ENCODE results near the gene ACOX1. TPM values are rescaled to one million over a fixed set of nuclear protein-coding genes. Genes with fewer than 3 reads are reported as not detected.

Gene ACOX1
- total and polyA plus RNA-seq, 10 donors: 6.3 to 60.2 (median 41.6) TPM

DNA sequence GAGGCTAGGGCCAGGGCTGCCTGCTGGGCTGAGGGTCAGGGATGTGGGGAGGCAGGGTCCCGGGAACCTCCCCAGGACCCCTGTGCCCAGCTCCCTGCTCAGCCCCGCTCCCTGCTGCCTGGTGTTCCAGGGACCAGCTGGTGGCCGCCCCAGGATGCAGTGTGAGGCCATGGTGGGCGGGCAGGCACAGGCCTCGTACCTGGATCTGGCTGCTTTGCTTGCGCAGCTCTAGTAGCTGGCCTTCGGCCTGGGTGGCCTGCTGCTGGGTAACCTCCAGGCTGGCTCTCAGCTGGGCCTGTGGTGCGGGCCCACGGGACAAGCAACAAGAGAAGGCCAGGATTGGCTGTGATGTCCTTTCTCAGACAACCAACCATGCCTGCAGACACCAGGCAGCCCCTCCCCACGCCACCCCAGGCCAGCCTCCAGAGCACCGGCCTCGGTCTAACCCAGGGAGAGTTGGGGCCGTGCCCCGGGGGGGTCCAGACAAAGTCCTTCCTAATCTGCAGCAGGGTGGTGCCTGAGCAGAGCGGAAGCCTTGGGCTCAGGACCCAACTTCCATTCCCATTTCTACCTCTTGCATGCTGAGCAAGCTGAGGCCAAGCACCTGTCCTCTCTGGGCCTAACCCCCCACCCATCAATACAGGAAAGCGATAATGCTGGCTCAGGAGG lies 86.3 kb downstream of the ACOX1 start:
- peaks cover 0 to 50% (median 29%) of the 10 kb centered on the region in 6 donors for H3K36me3 ChIP-seq
- no peak overlapping the region for H3K27ac ChIP-seq
- peaks cover 14 to 53% (median 33%) of the 10 kb centered on the region in 6 donors for H3K4me1 ChIP-seq
- H3K4me3 ChIP-seq: no peak overlapping the region
- intact Hi-C loops (cut with DNase I; ENCODE audit: low total_unique reads): no loop called here
- 91 to 100% (median 96%) methylated on average over 8 to 16 of the region's 16 CpGs for WGBS, 5 donors
- DNase-seq: peak; percentile 71
- H3K9me3 ChIP-seq: no peaks in the 10 kb centered on the region
- TF ChIP-seq POLR2A (IDR thresholded peaks at IDR 0.05) (no peak), POLR2AphosphoS5 (IDR thresholded peaks at IDR 0.05) (peak in 1 of 3 donors; percentile 8)
- H3K27me3 ChIP-seq (replicated peaks in 1 of 7): no peaks in the 10 kb centered on the region

GRCh38 chr17:75891605-75892555 lies 87.1 kb downstream of the ACOX1 start:
- peak; percentile 71 for DNase-seq
- peaks cover 0 to 48% (median 29%) of the 10 kb centered on the region in 6 donors for H3K36me3 ChIP-seq
- H3K27me3 ChIP-seq (replicated peaks in 1 of 7): no peaks in the 10 kb centered on the region
- intact Hi-C loops (cut with DNase I; ENCODE audit: low total_unique reads): no loop called here
- no peak overlapping the region for H3K27ac ChIP-seq
- 86 to 90% (median 89%) methylated on average over 18 to 32 of the region's 32 CpGs for WGBS, 5 donors
- peak in 1 of 3 donors; percentile 47 for TF ChIP-seq POLR2AphosphoS5 (IDR thresholded peaks at IDR 0.05)
- TF ChIP-seq, protein P1, sequence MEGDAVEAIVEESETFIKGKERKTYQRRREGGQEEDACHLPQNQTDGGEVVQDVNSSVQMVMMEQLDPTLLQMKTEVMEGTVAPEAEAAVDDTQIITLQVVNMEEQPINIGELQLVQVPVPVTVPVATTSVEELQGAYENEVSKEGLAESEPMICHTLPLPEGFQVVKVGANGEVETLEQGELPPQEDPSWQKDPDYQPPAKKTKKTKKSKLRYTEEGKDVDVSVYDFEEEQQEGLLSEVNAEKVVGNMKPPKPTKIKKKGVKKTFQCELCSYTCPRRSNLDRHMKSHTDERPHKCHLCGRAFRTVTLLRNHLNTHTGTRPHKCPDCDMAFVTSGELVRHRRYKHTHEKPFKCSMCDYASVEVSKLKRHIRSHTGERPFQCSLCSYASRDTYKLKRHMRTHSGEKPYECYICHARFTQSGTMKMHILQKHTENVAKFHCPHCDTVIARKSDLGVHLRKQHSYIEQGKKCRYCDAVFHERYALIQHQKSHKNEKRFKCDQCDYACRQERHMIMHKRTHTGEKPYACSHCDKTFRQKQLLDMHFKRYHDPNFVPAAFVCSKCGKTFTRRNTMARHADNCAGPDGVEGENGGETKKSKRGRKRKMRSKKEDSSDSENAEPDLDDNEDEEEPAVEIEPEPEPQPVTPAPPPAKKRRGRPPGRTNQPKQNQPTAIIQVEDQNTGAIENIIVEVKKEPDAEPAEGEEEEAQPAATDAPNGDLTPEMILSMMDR (IDR thresholded peaks at IDR 0.05 in 8 of 11, conservative IDR thresholded peaks at IDR 0.05 in 3 of 11): no peak
- peaks cover 14 to 45% (median 27%) of the 10 kb centered on the region in 6 donors for H3K4me1 ChIP-seq
- H3K9me3 ChIP-seq: no peaks in the 10 kb centered on the region
- no peak overlapping the region for H3K4me3 ChIP-seq

Other genes starting within 250 kb of the ACOX1 start
- gene GALK1, start 214.0 kb downstream of the ACOX1 start, total RNA-seq: 10 to 100 TPM; 23.5 to 45.1 (median 33.5) TPM
- gene GALK1, start 214.0 kb downstream of the ACOX1 start, polyA plus RNA-seq: 10 to 100 TPM; 34.2 to 45.9 (median 37.0) TPM
- 10 to 100 TPM; 35.4 to 53.8 (median 48.6) TPM for gene UNK, start 194.4 kb downstream of the ACOX1 start, total RNA-seq
- 10 to 100 TPM; 19.0 to 41.9 (median 25.8) TPM for gene UNK, start 194.4 kb downstream of the ACOX1 start, polyA plus RNA-seq
- gene UNC13D, start 134.8 kb downstream of the ACOX1 start, total RNA-seq: 100 to 1,000 TPM in 6 of 7 donors, 10 to 100 TPM in 1; 87.1 to 187 (median 129) TPM
- gene UNC13D, start 134.8 kb downstream of the ACOX1 start, polyA plus RNA-seq: 10 to 100 TPM; 36.4 to 86.1 (median 53.0) TPM
- gene WBP2, start 123.8 kb downstream of the ACOX1 start, total RNA-seq: 100 to 1,000 TPM in 4 of 7 donors, 10 to 100 TPM in 3; 46.7 to 144 (median 125) TPM
- 100 to 1,000 TPM in 1 of 3 donors, 10 to 100 TPM in 2; 70.2 to 104 (median 74.1) TPM for gene WBP2, start 123.8 kb downstream of the ACOX1 start, polyA plus RNA-seq
- gene TRIM47, start 100.6 kb downstream of the ACOX1 start, total RNA-seq: 10 to 100 TPM; 30.8 to 73.8 (median 38.5) TPM
- 10 to 100 TPM; 28.1 to 42.0 (median 28.4) TPM for gene TRIM47, start 100.6 kb downstream of the ACOX1 start, polyA plus RNA-seq
- gene TRIM65, start 82.2 kb downstream of the ACOX1 start, total RNA-seq: 10 to 100 TPM; 20.0 to 26.5 (median 23.5) TPM
- gene TRIM65, start 82.2 kb downstream of the ACOX1 start, polyA plus RNA-seq: 10 to 100 TPM in 2 of 3 donors, 1 to 10 TPM in 1; 9.0 to 28.2 (median 11.6) TPM
- 10 to 100 TPM; 40.1 to 90.6 (median 74.7) TPM for gene MRPL38, start 74.3 kb downstream of the ACOX1 start, total RNA-seq
- 10 to 100 TPM; 59.3 to 90.3 (median 80.8) TPM for gene MRPL38, start 74.3 kb downstream of the ACOX1 start, polyA plus RNA-seq
- 10 to 100 TPM in 4 of 7 donors, 1 to 10 TPM in 3; 7.7 to 16.0 (median 10.3) TPM for gene FBF1, start 38.1 kb downstream of the ACOX1 start, total RNA-seq
- gene FBF1, start 38.1 kb downstream of the ACOX1 start, polyA plus RNA-seq: 10 to 100 TPM in 1 of 3 donors, 1 to 10 TPM in 2; 5.2 to 14.4 (median 7.3) TPM
- gene TEN1, start 74 bp upstream of the ACOX1 start, total RNA-seq: 10 to 100 TPM in 5 of 7 donors, 1 to 10 TPM in 2; 6.0 to 20.8 (median 13.4) TPM
- gene TEN1, start 74 bp upstream of the ACOX1 start, polyA plus RNA-seq: 10 to 100 TPM; 25.7 to 38.7 (median 34.8) TPM
- 10 to 100 TPM in 2 of 7 donors, 1 to 10 TPM in 5; 6.7 to 12.0 (median 7.1) TPM for gene CDK3, start 21.7 kb upstream of the ACOX1 start, total RNA-seq
- 10 to 100 TPM; 13.8 to 39.8 (median 31.2) TPM for gene CDK3, start 21.7 kb upstream of the ACOX1 start, polyA plus RNA-seq
- under 1 TPM in 4 of 7 donors, not detected in 3; 0.06 to 0.56 (median 0.20) TPM for gene EVPL, start 48.1 kb upstream of the ACOX1 start, total RNA-seq
- gene EVPL, start 48.1 kb upstream of the ACOX1 start, polyA plus RNA-seq: under 1 TPM; 0.04 to 0.29 (median 0.05) TPM
- gene SRP68, start 93.4 kb upstream of the ACOX1 start, total RNA-seq: 10 to 100 TPM; 39.4 to 62.0 (median 56.1) TPM
- gene SRP68, start 93.4 kb upstream of the ACOX1 start, polyA plus RNA-seq: 10 to 100 TPM; 24.5 to 40.9 (median 26.8) TPM
- gene GALR2, start 95.6 kb upstream of the ACOX1 start, total RNA-seq: under 1 TPM in 3 of 7 donors, not detected in 4; 0.26 to 0.93 (median 0.51) TPM
- gene GALR2, start 95.6 kb upstream of the ACOX1 start, polyA plus RNA-seq: under 1 TPM in 1 of 3 donors, not detected in 2; 0.06 TPM
- under 1 TPM in 2 of 7 donors, not detected in 5; 0.17 to 0.27 TPM for gene ZACN, start 100.0 kb upstream of the ACOX1 start, total RNA-seq
- 1 to 10 TPM; 1.0 to 1.9 (median 1.4) TPM for gene ZACN, start 100.0 kb upstream of the ACOX1 start, polyA plus RNA-seq
- gene EXOC7, start 124.6 kb upstream of the ACOX1 start, total RNA-seq: 100 to 1,000 TPM in 4 of 7 donors, 10 to 100 TPM in 3; 64.5 to 128 (median 104) TPM
- gene EXOC7, start 124.6 kb upstream of the ACOX1 start, polyA plus RNA-seq: 10 to 100 TPM; 26.2 to 51.5 (median 35.0) TPM
- gene FOXJ1, start 162.1 kb upstream of the ACOX1 start, total RNA-seq: under 1 TPM in 1 of 7 donors, not detected in 6; 0.13 TPM
- under 1 TPM in 1 of 3 donors, not detected in 2; 0.05 TPM for gene FOXJ1, start 162.1 kb upstream of the ACOX1 start, polyA plus RNA-seq

Measured in spleen (tissue), 11 donors.